ENCODE measurements around the gene CD34. TPM values are rescaled to one million over a fixed set of nuclear protein-coding genes. Genes with fewer than 3 reads are reported as not detected.
A peak's percentile ranks its signal among the peaks of the same experiment; 100 is the strongest.

Gene CD34
- total RNA-seq, 1 donor from 2014 or later, result 277 TPM

DNA sequence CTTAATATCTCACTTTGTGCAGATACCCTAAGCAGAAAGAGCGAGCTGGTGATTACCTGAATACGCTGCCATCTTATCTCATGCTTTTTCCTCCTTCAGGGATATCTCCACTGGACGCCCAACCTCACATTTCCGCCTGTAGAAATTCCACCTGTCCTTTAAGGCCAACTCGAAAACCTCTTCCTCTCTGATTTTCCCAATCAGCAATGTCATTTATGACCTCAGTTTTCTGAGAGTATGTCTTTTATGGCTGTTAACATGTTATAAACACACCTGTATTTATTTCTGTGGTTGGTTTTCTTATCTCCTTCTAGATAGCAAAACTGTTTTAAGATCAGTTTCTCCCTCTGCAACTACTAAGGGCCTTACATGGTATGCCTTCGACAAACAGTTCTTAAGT, 41.1 kb downstream of the CD34 start:
- TF ChIP-seq, protein P1, sequence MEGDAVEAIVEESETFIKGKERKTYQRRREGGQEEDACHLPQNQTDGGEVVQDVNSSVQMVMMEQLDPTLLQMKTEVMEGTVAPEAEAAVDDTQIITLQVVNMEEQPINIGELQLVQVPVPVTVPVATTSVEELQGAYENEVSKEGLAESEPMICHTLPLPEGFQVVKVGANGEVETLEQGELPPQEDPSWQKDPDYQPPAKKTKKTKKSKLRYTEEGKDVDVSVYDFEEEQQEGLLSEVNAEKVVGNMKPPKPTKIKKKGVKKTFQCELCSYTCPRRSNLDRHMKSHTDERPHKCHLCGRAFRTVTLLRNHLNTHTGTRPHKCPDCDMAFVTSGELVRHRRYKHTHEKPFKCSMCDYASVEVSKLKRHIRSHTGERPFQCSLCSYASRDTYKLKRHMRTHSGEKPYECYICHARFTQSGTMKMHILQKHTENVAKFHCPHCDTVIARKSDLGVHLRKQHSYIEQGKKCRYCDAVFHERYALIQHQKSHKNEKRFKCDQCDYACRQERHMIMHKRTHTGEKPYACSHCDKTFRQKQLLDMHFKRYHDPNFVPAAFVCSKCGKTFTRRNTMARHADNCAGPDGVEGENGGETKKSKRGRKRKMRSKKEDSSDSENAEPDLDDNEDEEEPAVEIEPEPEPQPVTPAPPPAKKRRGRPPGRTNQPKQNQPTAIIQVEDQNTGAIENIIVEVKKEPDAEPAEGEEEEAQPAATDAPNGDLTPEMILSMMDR (IDR thresholded peaks at IDR 0.05; ENCODE audit: unreplicated experiment), result no peak
- Mint-ChIP-seq H3K4me1 (ENCODE audit: unreplicated experiment) (peaks cover 50% of the 10 kb centered on the region), H3K4me3 (ENCODE audit: unreplicated experiment) (peak overlapping the region; percentile 65), H3K9me3 (ENCODE audit: unreplicated experiment) (no peaks in the 10 kb centered on the region), H3K27me3 (ENCODE audit: unreplicated experiment) (peaks cover 19% of the 10 kb centered on the region), H3K27ac (ENCODE audit: unreplicated experiment) (peak overlapping the region; percentile 16), H3K36me3 (ENCODE audit: low read depth, unreplicated experiment) (peaks cover 14% of the 10 kb centered on the region)
- DNase-seq (ENCODE audit: low spot score), result no peak

DNA sequence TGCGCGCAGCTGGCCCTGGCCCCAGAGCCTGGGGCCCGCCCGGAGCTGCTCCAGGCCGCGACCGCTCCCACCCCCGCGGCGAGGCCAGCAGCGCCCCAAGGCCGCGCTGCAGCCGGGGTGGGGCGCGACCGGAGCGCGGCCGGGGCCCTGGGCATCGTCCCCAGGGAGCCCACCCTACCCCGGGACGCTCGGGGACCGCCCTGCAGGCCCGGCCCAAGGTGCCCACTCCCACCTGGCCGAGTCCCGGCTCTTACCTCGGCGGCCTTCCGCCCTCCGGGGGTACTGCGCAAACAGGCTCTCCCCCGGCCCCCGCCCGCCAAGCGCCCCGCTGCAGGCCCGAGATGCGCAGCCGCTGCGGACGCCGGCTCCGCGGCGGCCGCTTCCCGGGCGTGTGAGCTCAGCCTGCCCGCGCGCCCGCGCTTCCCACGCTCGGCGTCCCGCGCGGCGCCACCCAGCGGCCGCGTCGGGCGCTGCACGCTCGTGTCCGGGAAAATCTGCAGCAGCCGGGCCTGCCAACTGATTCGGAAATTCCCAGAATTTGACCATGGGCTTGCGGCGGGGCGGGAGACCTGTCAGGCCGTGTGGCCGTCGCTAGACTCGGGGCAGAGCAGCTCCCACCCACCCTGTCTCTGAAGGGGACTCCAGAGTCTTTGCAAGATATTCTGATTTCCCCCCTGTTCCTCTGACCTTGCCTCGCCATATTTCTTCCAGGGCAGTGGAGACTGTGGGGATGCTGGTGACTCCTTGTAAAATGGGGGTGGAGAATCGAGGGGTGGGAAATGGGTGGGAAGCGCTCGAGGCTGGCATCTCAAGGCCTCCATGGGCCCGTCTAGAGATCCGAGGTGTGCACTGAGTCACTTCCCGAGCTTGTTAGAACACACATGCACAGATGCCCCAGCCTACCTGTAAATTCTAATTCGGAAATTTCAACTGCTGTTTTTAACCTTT, 41.9 kb downstream of the CD34 start:
- H3K9me3 Mint-ChIP-seq (ENCODE audit: unreplicated experiment), result no peaks in the 10 kb centered on the region
- H3K4me1 Mint-ChIP-seq (ENCODE audit: unreplicated experiment), result peaks cover 58% of the 10 kb centered on the region
- peak overlapping the region; percentile 91 for H3K4me3 Mint-ChIP-seq (ENCODE audit: unreplicated experiment)

DNA sequence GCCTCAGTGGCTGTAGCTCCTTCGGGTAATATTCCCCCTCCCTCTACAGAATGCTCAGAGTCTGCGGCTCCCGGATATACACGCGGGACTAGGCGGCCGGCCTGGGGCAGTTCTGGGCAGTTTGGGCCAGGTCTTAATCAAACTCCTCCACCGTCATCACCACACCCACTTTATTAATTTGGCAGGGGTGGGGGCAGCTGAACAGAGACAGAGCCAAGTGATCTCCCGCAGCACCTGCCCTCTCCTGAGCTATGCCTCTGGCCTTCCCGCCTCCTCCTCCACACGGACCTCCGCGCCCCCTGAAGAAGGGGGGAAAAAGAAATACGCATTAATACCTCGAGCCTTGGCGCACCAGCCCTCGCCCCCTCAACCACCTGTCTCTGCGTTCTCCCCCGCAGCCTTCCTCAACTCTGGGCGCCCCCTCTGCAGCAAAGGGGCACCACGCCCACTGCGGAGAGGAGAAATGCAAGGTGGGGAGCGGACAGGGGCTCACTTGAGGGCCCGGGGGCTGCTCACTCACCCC, 42.6 kb downstream of the CD34 start:
- TF ChIP-seq, protein P1 (IDR thresholded peaks at IDR 0.05; ENCODE audit: unreplicated experiment), result no peak
- peaks cover 22% of the 10 kb centered on the region for H3K27me3 Mint-ChIP-seq (ENCODE audit: unreplicated experiment)
- peaks cover 20% of the 10 kb centered on the region for H3K36me3 Mint-ChIP-seq (ENCODE audit: low read depth, unreplicated experiment)
- no peaks in the 10 kb centered on the region for H3K9me3 Mint-ChIP-seq (ENCODE audit: unreplicated experiment)
- no peak for DNase-seq (ENCODE audit: low spot score)
- peak overlapping the region; percentile 91 for H3K4me3 Mint-ChIP-seq (ENCODE audit: unreplicated experiment)
- H3K27ac Mint-ChIP-seq (ENCODE audit: unreplicated experiment), result no peak overlapping the region
- H3K4me1 Mint-ChIP-seq (ENCODE audit: unreplicated experiment), result peaks cover 61% of the 10 kb centered on the region

More for the DNA sequence above, 41.9 kb downstream of the CD34 start:
- peak; percentile 90 for DNase-seq (ENCODE audit: low spot score)
- H3K27ac Mint-ChIP-seq (ENCODE audit: unreplicated experiment), result peak overlapping the region; percentile 16
- H3K36me3 Mint-ChIP-seq (ENCODE audit: low read depth, unreplicated experiment), result peaks cover 17% of the 10 kb centered on the region
- TF ChIP-seq, protein P1 (IDR thresholded peaks at IDR 0.05; ENCODE audit: unreplicated experiment), result peak; percentile 97
- peaks cover 21% of the 10 kb centered on the region for H3K27me3 Mint-ChIP-seq (ENCODE audit: unreplicated experiment)

DNA sequence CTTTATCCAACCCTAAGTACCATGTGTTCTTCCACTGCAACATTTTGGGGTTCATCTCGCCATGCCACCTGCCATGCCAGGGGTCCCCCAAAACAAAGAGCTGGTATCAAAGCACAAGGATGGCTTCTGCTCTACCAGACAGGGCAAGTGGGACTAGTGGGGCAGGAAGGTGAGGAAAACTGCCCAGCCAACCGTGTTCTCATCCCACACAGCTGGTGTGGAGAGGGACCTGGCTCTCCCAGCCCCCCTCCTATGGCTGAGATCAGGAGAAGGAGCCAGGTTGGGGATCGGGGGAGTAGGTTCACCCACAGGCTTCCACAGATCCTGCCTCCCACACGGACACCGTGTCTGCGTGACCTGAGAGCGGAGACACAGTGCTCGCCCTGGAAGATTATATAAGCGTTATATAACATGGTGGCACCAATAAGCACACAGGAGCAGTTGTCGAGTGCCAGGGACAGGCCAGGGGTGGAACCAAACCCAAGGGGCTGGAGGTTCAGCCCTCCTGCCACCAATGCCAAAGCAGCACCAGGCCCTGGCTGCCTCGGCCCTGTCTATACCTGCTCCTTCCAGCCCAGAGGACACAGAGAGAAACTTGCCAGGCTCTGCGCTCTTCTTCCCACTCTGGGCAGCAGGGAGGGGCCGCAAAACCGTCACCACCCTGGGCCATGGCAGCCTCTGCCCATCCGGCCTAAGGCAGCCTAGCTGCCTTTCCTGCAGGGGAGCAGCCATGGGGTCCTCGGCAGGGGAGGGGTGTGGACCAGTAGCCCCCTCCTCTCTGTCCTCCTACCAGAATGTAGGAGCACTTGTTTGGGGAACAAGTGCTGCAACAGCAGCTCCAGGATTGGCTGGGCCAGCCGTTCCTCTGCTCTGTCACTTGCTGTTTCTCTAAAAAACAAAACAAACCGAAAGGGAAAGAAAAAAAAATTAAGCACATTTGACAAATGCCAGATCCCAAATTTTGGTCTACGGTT, 43.5 kb downstream of the CD34 start:
- peaks cover 65% of the 10 kb centered on the region for H3K4me1 Mint-ChIP-seq (ENCODE audit: unreplicated experiment)
- H3K27ac Mint-ChIP-seq (ENCODE audit: unreplicated experiment), result no peak overlapping the region
- peaks cover 21% of the 10 kb centered on the region for H3K27me3 Mint-ChIP-seq (ENCODE audit: unreplicated experiment)
- peaks cover 24% of the 10 kb centered on the region for H3K36me3 Mint-ChIP-seq (ENCODE audit: low read depth, unreplicated experiment)
- H3K4me3 Mint-ChIP-seq (ENCODE audit: unreplicated experiment), result peak overlapping the region; percentile 91
- no peaks in the 10 kb centered on the region for H3K9me3 Mint-ChIP-seq (ENCODE audit: unreplicated experiment)
- no peak for DNase-seq (ENCODE audit: low spot score)
- TF ChIP-seq, protein P1 (IDR thresholded peaks at IDR 0.05; ENCODE audit: unreplicated experiment), result no peak
